ENCODE data around the gene ANAPC4. TPM values are rescaled to one million over a fixed set of nuclear protein-coding genes. Genes with fewer than 3 reads are reported as not detected.

Gene ANAPC4
- total RNA-seq, 1 donor from 2014 or later, result 41.3 TPM

- Mint-ChIP-seq H3K4me3 (ENCODE audit: unreplicated experiment) (no peak overlapping the region), H3K27me3 (ENCODE audit: unreplicated experiment) (peaks cover 2% of the 10 kb centered on the region), H3K36me3 (ENCODE audit: unreplicated experiment) (no peaks in the 10 kb centered on the region), H3K4me1 (ENCODE audit: low read depth, unreplicated experiment) (no peaks in the 10 kb centered on the region), H3K27ac (ENCODE audit: unreplicated experiment) (no peak overlapping the region), H3K9me3 (ENCODE audit: unreplicated experiment) (no peaks in the 10 kb centered on the region)
- TF ChIP-seq CTCF (IDR thresholded peaks at IDR 0.05; ENCODE audit: partially characterized antibody, unreplicated experiment), result no peak
- DNase-seq, result no peak
These were observed 25.2 kb upstream of the ANAPC4 start for GRCh38 chr4:25351777-25352416.

- Mint-ChIP-seq H3K4me3 (ENCODE audit: unreplicated experiment) (no peak overlapping the region), H3K27ac (ENCODE audit: unreplicated experiment) (no peak overlapping the region), H3K36me3 (ENCODE audit: unreplicated experiment) (peaks cover 7% of the 10 kb centered on the region), H3K27me3 (ENCODE audit: unreplicated experiment) (peaks cover 3% of the 10 kb centered on the region), H3K4me1 (ENCODE audit: low read depth, unreplicated experiment) (peaks cover 4% of the 10 kb centered on the region), H3K9me3 (ENCODE audit: unreplicated experiment) (no peaks in the 10 kb centered on the region)
- TF ChIP-seq CTCF (IDR thresholded peaks at IDR 0.05; ENCODE audit: partially characterized antibody, unreplicated experiment), result no peak
- no peak for DNase-seq
These were observed 21.0 kb upstream of the ANAPC4 start for GRCh38 chr4:25356068-25356467.

DNA sequence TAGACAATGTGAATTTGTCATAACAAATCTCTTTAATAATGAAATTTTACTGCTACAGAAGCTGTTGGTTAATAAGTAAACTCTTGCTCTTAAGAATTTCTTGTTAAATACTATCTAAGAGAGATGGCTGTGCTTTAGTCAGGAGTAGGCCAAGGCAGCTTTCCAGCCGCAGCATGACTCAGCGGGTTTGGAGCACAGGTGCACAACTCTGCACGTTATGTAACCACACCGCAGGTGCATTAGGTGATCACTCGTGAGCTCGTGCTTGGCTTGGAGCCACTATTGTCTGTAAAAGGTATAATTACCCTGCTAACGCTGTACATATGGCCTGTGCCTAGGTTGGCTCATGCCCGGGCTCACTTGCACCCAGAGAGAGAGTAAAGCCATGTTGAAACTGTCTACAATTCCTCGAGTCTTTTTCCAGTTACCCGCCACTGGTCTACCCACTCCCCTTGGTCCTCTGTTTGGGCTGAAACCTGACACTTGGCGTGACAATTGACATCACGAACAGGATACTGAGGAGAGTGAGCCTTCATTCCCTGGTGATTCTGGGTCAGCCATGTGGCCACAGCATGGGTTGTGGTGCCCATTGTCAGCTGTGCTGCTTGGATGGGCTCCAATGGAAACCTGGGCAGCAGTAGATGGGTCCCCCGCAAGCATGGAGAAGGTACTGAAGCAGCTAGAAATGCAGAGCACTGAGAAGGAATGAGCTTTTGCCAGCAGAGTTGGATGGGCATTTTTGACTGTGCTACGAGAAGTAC, 18.4 kb upstream of the ANAPC4 start:
- Mint-ChIP-seq H3K36me3 (ENCODE audit: unreplicated experiment) (peaks cover 7% of the 10 kb centered on the region), H3K4me1 (ENCODE audit: low read depth, unreplicated experiment) (peaks cover 4% of the 10 kb centered on the region), H3K4me3 (ENCODE audit: unreplicated experiment) (no peak overlapping the region), H3K27ac (ENCODE audit: unreplicated experiment) (no peak overlapping the region), H3K9me3 (ENCODE audit: unreplicated experiment) (no peaks in the 10 kb centered on the region), H3K27me3 (ENCODE audit: unreplicated experiment) (peaks cover 5% of the 10 kb centered on the region)
- no peak for DNase-seq
- TF ChIP-seq CTCF (IDR thresholded peaks at IDR 0.05; ENCODE audit: partially characterized antibody, unreplicated experiment), result no peak

GRCh38 chr4:25361253-25361652, 15.8 kb upstream of the ANAPC4 start:
- H3K4me1 Mint-ChIP-seq (ENCODE audit: low read depth, unreplicated experiment), result peaks cover 4% of the 10 kb centered on the region
- no peak for DNase-seq

More at GRCh38 chr4:25361253-25361652, 15.8 kb upstream of the ANAPC4 start:
- Mint-ChIP-seq H3K36me3 (ENCODE audit: unreplicated experiment) (peaks cover 7% of the 10 kb centered on the region), H3K4me3 (ENCODE audit: unreplicated experiment) (no peak overlapping the region), H3K27ac (ENCODE audit: unreplicated experiment) (no peak overlapping the region), H3K9me3 (ENCODE audit: unreplicated experiment) (no peaks in the 10 kb centered on the region), H3K27me3 (ENCODE audit: unreplicated experiment) (peaks cover 3% of the 10 kb centered on the region)
- TF ChIP-seq CTCF (IDR thresholded peaks at IDR 0.05; ENCODE audit: partially characterized antibody, unreplicated experiment), result no peak
